ENCODE data around the gene ST7.
"Not testable (repeated sequence)": the region's sequence is repeated elsewhere in the genome, so short reads cannot be mapped to it uniquely, and the experiment has no call there.

ST7 gene

GRCh38 chr7:117025891-117026290 is 72.6 kb downstream of the ST7 start:
- no peak for DNase-seq (ENCODE audit: low read depth)

- not testable (repeated sequence) for DNase-seq (ENCODE audit: low read depth)
Observed at GRCh38 chr7:117030346-117030745, 77.0 kb downstream of the ST7 start.

- not testable (repeated sequence) for DNase-seq (ENCODE audit: low read depth)
Observed at GRCh38 chr7:117030793-117031192, 77.5 kb downstream of the ST7 start.

- DNase-seq (ENCODE audit: low read depth), result no peak
Observed at GRCh38 chr7:117032810-117033209, 79.5 kb downstream of the ST7 start.

- no peak for DNase-seq (ENCODE audit: low read depth)
Observed at GRCh38 chr7:117034851-117035464, 81.7 kb downstream of the ST7 start.

GRCh38 chr7:117035465-117035862 is 82.2 kb downstream of the ST7 start:
- no peak for DNase-seq (ENCODE audit: low read depth)

- no peak for DNase-seq (ENCODE audit: low read depth)
Observed at GRCh38 chr7:117036053-117036669, 82.9 kb downstream of the ST7 start.

GRCh38 chr7:117036836-117037235 is 83.5 kb downstream of the ST7 start:
- no peak for DNase-seq (ENCODE audit: low read depth)

GRCh38 chr7:117038408-117038807 is 85.1 kb downstream of the ST7 start:
- DNase-seq (ENCODE audit: low read depth), result no peak

GRCh38 chr7:117041007-117041406 is 87.7 kb downstream of the ST7 start:
- DNase-seq (ENCODE audit: low read depth), result no peak

GRCh38 chr7:117041822-117042221 is 88.5 kb downstream of the ST7 start:
- DNase-seq (ENCODE audit: low read depth), result no peak

GRCh38 chr7:117043108-117043825 is 90.0 kb downstream of the ST7 start:
- no peak for DNase-seq (ENCODE audit: low read depth)

- DNase-seq (ENCODE audit: low read depth), result no peak
Observed at GRCh38 chr7:117044664-117045063, 91.4 kb downstream of the ST7 start.

GRCh38 chr7:117045927-117046710 is 92.8 kb downstream of the ST7 start:
- DNase-seq (ENCODE audit: low read depth), result no peak

- no peak for DNase-seq (ENCODE audit: low read depth)
Observed at GRCh38 chr7:117047496-117047895, 94.2 kb downstream of the ST7 start.

GRCh38 chr7:117048114-117048866 is 95.0 kb downstream of the ST7 start:
- DNase-seq (ENCODE audit: low read depth), result no peak

GRCh38 chr7:117048882-117049281 is 95.6 kb downstream of the ST7 start:
- no peak for DNase-seq (ENCODE audit: low read depth)

GRCh38 chr7:117051808-117052207 is 98.5 kb downstream of the ST7 start:
- no peak for DNase-seq (ENCODE audit: low read depth)

GRCh38 chr7:117053432-117053831 is 100.1 kb downstream of the ST7 start:
- DNase-seq (ENCODE audit: low read depth), result no peak

- no peak for DNase-seq (ENCODE audit: low read depth)
Observed at GRCh38 chr7:117061751-117062150, 108.5 kb downstream of the ST7 start.

GRCh38 chr7:117062300-117062699 is 109.0 kb downstream of the ST7 start:
- DNase-seq (ENCODE audit: low read depth), result no peak

- DNase-seq (ENCODE audit: low read depth), result no peak
Observed at GRCh38 chr7:117064688-117065087, 111.4 kb downstream of the ST7 start.
